Prostate gland (tissue), 2 donors: Measurements from ENCODE around the gene STRIP1.

ENCODE experiments used
- POLR2A ChIP-seq: fragments of 450-650 bp; IDR thresholded peaks from one replicate; pipeline ENCODE4 v1.6.1; 2016; ENCODE audit warnings: antibody characterized with exemption, mild to moderate bottlenecking
- POLR2AphosphoS5 ChIP-seq: sonication (generic); formaldehyde crosslinking; IDR thresholded peaks from one replicate; pipeline ENCODE4 v1.6.1; 2017; ENCODE audit warnings: antibody characterized with exemption
- TF ChIP-seq, protein P1 (sequence below), 4 experiments: fragments of 200-600 bp in 2 of 4; fragments of 450-650 bp in 2 of 4; sonication (generic) in 2 of 4; IDR thresholded peaks; 1 replicate in 3 of 4; 2 replicates in 1 of 4; pipeline ENCODE4 v1.5.1; 2016 to 2019; ENCODE audit warnings: antibody characterized with exemption in 4 of 4, mild to moderate bottlenecking in 2 of 4, moderate library complexity in 2 of 4

GRCh38 chr1:110034040-110034450, 379 bp upstream of the STRIP1 start:
- TF ChIP-seq, protein P1, sequence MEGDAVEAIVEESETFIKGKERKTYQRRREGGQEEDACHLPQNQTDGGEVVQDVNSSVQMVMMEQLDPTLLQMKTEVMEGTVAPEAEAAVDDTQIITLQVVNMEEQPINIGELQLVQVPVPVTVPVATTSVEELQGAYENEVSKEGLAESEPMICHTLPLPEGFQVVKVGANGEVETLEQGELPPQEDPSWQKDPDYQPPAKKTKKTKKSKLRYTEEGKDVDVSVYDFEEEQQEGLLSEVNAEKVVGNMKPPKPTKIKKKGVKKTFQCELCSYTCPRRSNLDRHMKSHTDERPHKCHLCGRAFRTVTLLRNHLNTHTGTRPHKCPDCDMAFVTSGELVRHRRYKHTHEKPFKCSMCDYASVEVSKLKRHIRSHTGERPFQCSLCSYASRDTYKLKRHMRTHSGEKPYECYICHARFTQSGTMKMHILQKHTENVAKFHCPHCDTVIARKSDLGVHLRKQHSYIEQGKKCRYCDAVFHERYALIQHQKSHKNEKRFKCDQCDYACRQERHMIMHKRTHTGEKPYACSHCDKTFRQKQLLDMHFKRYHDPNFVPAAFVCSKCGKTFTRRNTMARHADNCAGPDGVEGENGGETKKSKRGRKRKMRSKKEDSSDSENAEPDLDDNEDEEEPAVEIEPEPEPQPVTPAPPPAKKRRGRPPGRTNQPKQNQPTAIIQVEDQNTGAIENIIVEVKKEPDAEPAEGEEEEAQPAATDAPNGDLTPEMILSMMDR (IDR thresholded peaks at IDR 0.05): no peak
- TF ChIP-seq POLR2A (no peak), POLR2AphosphoS5 (no peak)
